DOHH2 (cell line): Measurements from ENCODE around the gene LHFPL4.

Experiments used
- H3F3A ChIP-seq: fragments of 200-600 bp; sonication (generic), shearing (Covaris generic); 2 replicates; pipeline ENCODE4 v1.6.0; 2016; ENCODE audit warnings: antibody characterized with exemption, mild to moderate bottlenecking; ENCODE audit not compliant: control insufficient read depth, insufficient read depth
- H3K27ac ChIP-seq: fragments of 200-600 bp; sonication (generic); 2 replicates; pipeline ENCODE4 v1.5.1; 2014; ENCODE audit warnings: low read depth, mild to moderate bottlenecking, low read length, moderate library complexity
- H3K27me3 ChIP-seq: fragments of 200-600 bp; sonication (generic); 2 replicates; pipeline ENCODE4 v1.6.1; 2014; ENCODE audit warnings: mild to moderate bottlenecking, low read length, mixed read lengths; ENCODE audit not compliant: control insufficient read depth
- H3K36me3 ChIP-seq: fragments of 200-600 bp; sonication (generic); 2 replicates; pipeline ENCODE4 v1.6.1; 2014; ENCODE audit warnings: mild to moderate bottlenecking, low read length, moderate library complexity, mixed read lengths; ENCODE audit not compliant: control insufficient read depth
- H3K4me1 ChIP-seq: fragments of 200-600 bp; sonication (generic); 2 replicates; pipeline ENCODE4 v1.6.1; 2014; ENCODE audit warnings: mild to moderate bottlenecking, low read length, mixed read lengths; ENCODE audit not compliant: control insufficient read depth
- H3K4me2 ChIP-seq: fragments of 200-600 bp; sonication (generic); 2 replicates; pipeline ENCODE4 v1.6.0; 2014; ENCODE audit warnings: mild to moderate bottlenecking, low read length, moderate library complexity
- H3K4me3 ChIP-seq: fragments of 200-600 bp; sonication (generic); 2 replicates; pipeline ENCODE4 v1.5.1; 2014; ENCODE audit warnings: mild to moderate bottlenecking, low read length, mixed read lengths
- H3K79me2 ChIP-seq: fragments of 200-600 bp; sonication (generic); 2 replicates; pipeline ENCODE4 v1.6.1; 2014; ENCODE audit warnings: mild to moderate bottlenecking, low read length, mixed read lengths; ENCODE audit not compliant: control insufficient read depth
- H3K9me2 ChIP-seq: fragments of 200-600 bp; sonication (generic); replicated peaks from 2 replicates; pipeline ENCODE4 v1.6.1; 2014; ENCODE audit warnings: mild to moderate bottlenecking, low read length, mixed read lengths; ENCODE audit not compliant: control insufficient read depth
- H3K9me3 ChIP-seq: fragments of 200-600 bp; sonication (generic); 2 replicates; pipeline ENCODE4 v1.6.1; 2014; ENCODE audit warnings: antibody characterized with exemption, low read length, mixed read lengths; ENCODE audit not compliant: control insufficient read depth, insufficient read depth
- H4K20me1 ChIP-seq: fragments of 200-600 bp; sonication (generic); 2 replicates; pipeline ENCODE4 v1.6.0; 2014; ENCODE audit warnings: low read depth, mild to moderate bottlenecking, antibody characterized with exemption, low read length, moderate library complexity; ENCODE audit not compliant: control insufficient read depth, insufficient read depth
- EZH2phosphoT487 ChIP-seq: fragments of 200-600 bp; sonication (generic); IDR thresholded peaks from 2 replicates; pipeline ENCODE4 v1.6.1; 2017; ENCODE audit warnings: borderline replicate concordance, mild to moderate bottlenecking, antibody characterized with exemption, low read length, moderate library complexity, mixed read lengths
- TF ChIP-seq, protein P1 (sequence below): fragments of 200-600 bp; sonication (generic); IDR thresholded peaks from one replicate; pipeline ENCODE4 v1.5.1; 2014; ENCODE audit warnings: antibody characterized with exemption, mild to moderate bottlenecking, low read depth, low read length; ENCODE audit not compliant: poor library complexity, severe bottlenecking

LHFPL4 gene

GRCh38 chr3:9534429-9534828, 19.2 kb downstream of the LHFPL4 start:
- H3K4me3 ChIP-seq, result no peak overlapping the region
- H3K9me3 ChIP-seq, result no peaks in the 10 kb centered on the region
- no peaks in the 10 kb centered on the region for H3K79me2 ChIP-seq
- H3K36me3 ChIP-seq, result no peaks in the 10 kb centered on the region
- no peak for TF ChIP-seq EZH2phosphoT487
- TF ChIP-seq, protein P1, sequence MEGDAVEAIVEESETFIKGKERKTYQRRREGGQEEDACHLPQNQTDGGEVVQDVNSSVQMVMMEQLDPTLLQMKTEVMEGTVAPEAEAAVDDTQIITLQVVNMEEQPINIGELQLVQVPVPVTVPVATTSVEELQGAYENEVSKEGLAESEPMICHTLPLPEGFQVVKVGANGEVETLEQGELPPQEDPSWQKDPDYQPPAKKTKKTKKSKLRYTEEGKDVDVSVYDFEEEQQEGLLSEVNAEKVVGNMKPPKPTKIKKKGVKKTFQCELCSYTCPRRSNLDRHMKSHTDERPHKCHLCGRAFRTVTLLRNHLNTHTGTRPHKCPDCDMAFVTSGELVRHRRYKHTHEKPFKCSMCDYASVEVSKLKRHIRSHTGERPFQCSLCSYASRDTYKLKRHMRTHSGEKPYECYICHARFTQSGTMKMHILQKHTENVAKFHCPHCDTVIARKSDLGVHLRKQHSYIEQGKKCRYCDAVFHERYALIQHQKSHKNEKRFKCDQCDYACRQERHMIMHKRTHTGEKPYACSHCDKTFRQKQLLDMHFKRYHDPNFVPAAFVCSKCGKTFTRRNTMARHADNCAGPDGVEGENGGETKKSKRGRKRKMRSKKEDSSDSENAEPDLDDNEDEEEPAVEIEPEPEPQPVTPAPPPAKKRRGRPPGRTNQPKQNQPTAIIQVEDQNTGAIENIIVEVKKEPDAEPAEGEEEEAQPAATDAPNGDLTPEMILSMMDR, result no peak
- H3K4me2 ChIP-seq, result no peak overlapping the region
- no peaks in the 10 kb centered on the region for H4K20me1 ChIP-seq
- no peak overlapping the region for H3K27ac ChIP-seq
- H3K4me1 ChIP-seq, result no peaks in the 10 kb centered on the region
- no peaks in the 10 kb centered on the region for H3F3A ChIP-seq
- H3K27me3 ChIP-seq, result peaks cover 19% of the 10 kb centered on the region
- no peaks in the 10 kb centered on the region for H3K9me2 ChIP-seq

DNA sequence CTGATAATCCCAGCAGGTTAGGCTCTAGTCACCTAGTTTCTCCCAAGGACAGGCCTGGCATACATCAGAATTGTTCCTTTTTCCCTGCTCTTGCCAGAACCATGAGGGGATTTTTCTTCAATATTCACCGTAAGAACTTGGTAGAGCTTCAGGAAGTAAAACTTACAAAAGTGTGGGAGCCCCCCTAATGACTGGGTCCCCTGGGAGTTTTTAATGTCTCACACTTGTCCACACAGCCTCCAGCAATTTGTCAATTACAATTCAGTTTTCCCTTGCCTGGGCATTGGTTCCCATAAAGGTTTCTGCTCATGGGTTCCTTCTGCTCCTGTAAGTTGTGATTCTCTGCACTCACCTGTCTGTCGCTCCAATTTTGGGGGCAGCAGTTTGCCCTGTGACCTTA, 28.5 kb downstream of the LHFPL4 start:
- Histone ChIP-seq H3F3A (no peaks in the 10 kb centered on the region), H3K4me1 (no peaks in the 10 kb centered on the region), H3K4me3 (no peak overlapping the region), H3K79me2 (no peaks in the 10 kb centered on the region), H4K20me1 (no peaks in the 10 kb centered on the region), H3K9me3 (no peaks in the 10 kb centered on the region), H3K27me3 (peaks cover 13% of the 10 kb centered on the region), H3K4me2 (no peak overlapping the region), H3K27ac (no peak overlapping the region), H3K9me2 (no peaks in the 10 kb centered on the region), H3K36me3 (no peaks in the 10 kb centered on the region)
- TF ChIP-seq EZH2phosphoT487, result no peak
- TF ChIP-seq, protein P1, result no peak

DNA sequence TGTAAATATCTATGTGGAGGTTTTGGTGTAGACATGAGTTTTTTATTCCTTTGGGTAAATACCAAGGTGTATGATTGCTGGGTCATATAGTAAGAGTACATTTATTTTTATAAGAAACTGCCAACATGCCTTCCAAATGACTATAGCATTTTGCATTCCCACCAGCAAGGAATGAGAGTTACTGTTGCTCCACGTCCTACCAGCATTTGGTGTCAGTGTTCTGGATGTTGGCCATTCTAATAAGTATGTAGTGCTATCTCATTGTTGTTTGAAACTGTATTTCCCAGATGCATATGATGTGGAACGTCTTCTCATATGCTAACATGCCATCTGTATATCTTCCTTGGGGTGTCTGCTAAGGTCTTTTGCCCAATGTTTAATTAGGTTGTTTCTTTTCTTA, 38.7 kb downstream of the LHFPL4 start:
- H4K20me1 ChIP-seq, result no peaks in the 10 kb centered on the region
- no peaks in the 10 kb centered on the region for H3K4me1 ChIP-seq
- no peak overlapping the region for H3K4me3 ChIP-seq
- H3K9me2 ChIP-seq, result no peaks in the 10 kb centered on the region
- no peaks in the 10 kb centered on the region for H3K36me3 ChIP-seq
- H3K27me3 ChIP-seq, result peaks cover 6% of the 10 kb centered on the region; the same call in 1 of the 2 replicates
- no peak overlapping the region for H3K4me2 ChIP-seq
- no peaks in the 10 kb centered on the region for H3K9me3 ChIP-seq
- H3K79me2 ChIP-seq, result no peaks in the 10 kb centered on the region
- H3K27ac ChIP-seq, result no peak overlapping the region
- TF ChIP-seq EZH2phosphoT487, result no peak
- TF ChIP-seq, protein P1, result no peak
- no peaks in the 10 kb centered on the region for H3F3A ChIP-seq
